ENCODE data around the gene TBK1.

DNA sequence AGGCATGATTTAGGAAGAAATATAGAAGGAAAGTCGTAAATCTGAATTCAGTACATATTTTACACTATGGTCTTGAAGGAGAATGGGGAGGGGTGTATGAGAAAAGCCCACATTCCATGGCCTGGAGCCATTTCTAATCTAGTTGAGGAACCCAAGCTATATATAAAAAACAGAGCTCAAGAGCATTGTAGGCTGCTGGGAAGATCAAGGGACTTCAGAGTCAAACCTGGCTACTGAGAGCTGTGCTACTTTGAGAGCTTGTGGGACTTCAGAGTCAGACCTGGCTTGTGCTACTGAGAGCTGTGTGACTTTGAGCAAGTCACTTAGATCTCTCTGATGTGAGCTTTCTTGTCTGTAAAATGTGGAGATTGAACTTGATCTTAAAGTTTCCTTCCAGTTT, 58.7 kb downstream of the TBK1 start:
- TF ChIP-seq SMC3 (IDR thresholded peaks at IDR 0.05) (no peak), CBX2 (IDR thresholded peaks at IDR 0.05; ENCODE audit: borderline replicate concordance, low read depth) (no peak)
